ENCODE measurements around the gene CNR2. TPM values are rescaled to one million over a fixed set of nuclear protein-coding genes. Genes with fewer than 3 reads are reported as not detected.

The CNR2 gene
- total RNA-seq, 1 donor from 2014 or later = not detected

DNA sequence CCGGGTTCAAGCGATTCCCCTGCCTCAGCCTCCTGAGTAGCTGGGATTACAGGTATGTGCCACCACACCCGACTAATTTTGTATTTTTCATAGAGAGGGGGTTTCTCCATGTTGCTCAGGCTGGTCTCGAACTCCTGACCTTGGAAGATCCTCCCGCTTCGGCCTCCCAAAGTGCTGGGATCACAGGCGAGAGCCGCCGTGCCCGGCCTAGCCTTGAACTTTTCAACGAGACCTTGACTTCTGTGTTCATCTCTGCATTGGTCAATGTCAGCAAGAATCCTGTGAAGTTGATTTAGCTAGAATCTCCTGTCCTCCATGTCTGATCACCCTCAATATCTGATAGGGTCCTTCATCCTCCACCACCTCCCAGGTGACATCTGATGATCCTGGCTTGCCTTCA, 11.4 kb upstream of the CNR2 start:
- Mint-ChIP-seq H3K36me3 (ENCODE audit: low read depth, unreplicated experiment) (no peaks in the 10 kb centered on the region), H3K27me3 (ENCODE audit: unreplicated experiment) (no peaks in the 10 kb centered on the region), H3K9me3 (ENCODE audit: unreplicated experiment) (no peaks in the 10 kb centered on the region), H3K4me1 (ENCODE audit: unreplicated experiment) (peaks cover 3% of the 10 kb centered on the region), H3K27ac (ENCODE audit: unreplicated experiment) (no peak overlapping the region), H3K4me3 (ENCODE audit: unreplicated experiment) (no peak overlapping the region)
- DNase-seq (ENCODE audit: low spot score) = no peak
- TF ChIP-seq, protein P1, sequence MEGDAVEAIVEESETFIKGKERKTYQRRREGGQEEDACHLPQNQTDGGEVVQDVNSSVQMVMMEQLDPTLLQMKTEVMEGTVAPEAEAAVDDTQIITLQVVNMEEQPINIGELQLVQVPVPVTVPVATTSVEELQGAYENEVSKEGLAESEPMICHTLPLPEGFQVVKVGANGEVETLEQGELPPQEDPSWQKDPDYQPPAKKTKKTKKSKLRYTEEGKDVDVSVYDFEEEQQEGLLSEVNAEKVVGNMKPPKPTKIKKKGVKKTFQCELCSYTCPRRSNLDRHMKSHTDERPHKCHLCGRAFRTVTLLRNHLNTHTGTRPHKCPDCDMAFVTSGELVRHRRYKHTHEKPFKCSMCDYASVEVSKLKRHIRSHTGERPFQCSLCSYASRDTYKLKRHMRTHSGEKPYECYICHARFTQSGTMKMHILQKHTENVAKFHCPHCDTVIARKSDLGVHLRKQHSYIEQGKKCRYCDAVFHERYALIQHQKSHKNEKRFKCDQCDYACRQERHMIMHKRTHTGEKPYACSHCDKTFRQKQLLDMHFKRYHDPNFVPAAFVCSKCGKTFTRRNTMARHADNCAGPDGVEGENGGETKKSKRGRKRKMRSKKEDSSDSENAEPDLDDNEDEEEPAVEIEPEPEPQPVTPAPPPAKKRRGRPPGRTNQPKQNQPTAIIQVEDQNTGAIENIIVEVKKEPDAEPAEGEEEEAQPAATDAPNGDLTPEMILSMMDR (IDR thresholded peaks at IDR 0.05; ENCODE audit: unreplicated experiment) = no peak

DNA sequence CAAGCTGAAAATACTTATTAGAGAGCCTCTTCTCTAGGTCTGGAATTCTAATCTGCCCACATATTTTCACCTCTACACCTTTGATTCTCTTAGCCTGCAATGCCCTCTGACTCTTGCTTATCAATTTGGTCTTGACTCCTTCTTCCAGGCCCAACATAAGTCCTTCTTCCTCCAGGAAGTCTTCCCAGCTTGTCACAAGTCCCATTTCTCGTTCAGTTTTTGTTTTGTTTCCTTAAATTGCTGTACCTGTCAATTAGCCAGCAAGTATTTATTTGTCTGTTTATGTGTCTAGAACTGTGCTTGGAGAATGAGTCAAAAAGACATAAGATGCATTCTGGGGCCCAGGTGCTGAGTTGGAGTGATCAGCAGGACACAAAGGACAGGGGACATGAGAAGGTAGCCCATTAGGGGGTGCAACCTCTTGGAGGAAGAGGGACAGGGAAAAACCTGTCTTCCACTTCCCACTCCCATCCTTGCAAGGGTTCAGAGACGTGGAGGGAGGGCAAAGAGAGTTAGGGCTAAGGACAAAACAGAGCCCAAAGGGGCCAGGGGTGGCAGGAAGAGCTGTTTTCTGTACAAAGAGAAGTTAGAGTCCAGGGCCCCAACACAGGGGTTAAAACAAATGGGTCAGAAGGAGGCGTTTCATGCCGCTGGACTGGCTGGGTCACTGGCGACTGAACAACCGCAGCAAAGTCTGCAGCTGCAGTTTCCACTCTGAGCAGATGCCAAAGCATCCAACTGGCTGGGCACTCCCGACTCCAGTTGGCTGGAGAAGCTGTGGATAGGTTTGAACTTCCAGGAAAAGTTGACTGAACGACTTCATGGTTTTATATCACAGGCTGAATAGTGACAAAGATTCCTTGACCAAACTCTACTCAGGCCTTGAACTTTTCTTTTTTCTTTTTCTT, 10.7 kb upstream of the CNR2 start:
- Mint-ChIP-seq H3K27me3 (ENCODE audit: unreplicated experiment) (no peaks in the 10 kb centered on the region), H3K4me1 (ENCODE audit: unreplicated experiment) (peaks cover under 1% of the 10 kb centered on the region), H3K9me3 (ENCODE audit: unreplicated experiment) (no peaks in the 10 kb centered on the region), H3K36me3 (ENCODE audit: low read depth, unreplicated experiment) (no peaks in the 10 kb centered on the region), H3K4me3 (ENCODE audit: unreplicated experiment) (no peak overlapping the region), H3K27ac (ENCODE audit: unreplicated experiment) (no peak overlapping the region)
- DNase-seq (ENCODE audit: low spot score) = no peak
- TF ChIP-seq, protein P1 (IDR thresholded peaks at IDR 0.05; ENCODE audit: unreplicated experiment) = no peak

DNA sequence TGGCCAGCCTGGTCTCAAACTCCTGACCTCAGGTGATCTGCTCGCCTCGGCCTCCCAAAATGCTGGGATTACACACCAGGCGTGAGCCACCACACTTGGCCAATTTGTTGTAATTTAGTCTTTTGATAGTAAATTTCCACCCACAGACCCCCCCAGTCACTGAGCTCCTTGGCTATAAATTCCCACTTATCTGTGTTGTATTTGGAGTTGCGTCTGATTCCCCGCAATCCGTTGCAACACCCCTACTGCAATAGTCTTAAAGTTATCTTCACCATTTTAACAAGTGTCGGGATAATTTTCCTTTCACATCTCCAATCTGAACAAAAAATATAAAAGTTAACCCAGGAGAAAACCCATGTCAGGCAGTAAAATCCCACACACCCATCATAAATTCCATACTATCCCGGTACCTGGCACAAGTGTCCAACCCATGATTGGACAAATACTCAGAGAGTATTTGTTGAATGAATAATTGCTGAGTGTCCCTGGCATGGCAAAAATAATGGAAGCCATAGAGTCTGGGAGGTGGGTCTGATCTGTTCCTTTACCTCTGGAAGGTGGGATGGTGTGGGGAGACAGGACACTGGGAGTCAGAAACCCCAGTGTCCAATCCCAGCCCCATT, 9.3 kb upstream of the CNR2 start:
- Mint-ChIP-seq H3K27me3 (ENCODE audit: unreplicated experiment) (no peaks in the 10 kb centered on the region), H3K9me3 (ENCODE audit: unreplicated experiment) (no peaks in the 10 kb centered on the region), H3K4me3 (ENCODE audit: unreplicated experiment) (no peak overlapping the region), H3K27ac (ENCODE audit: unreplicated experiment) (no peak overlapping the region), H3K36me3 (ENCODE audit: low read depth, unreplicated experiment) (no peaks in the 10 kb centered on the region), H3K4me1 (ENCODE audit: unreplicated experiment) (no peaks in the 10 kb centered on the region)
- TF ChIP-seq, protein P1 (IDR thresholded peaks at IDR 0.05; ENCODE audit: unreplicated experiment) = no peak
- no peak for DNase-seq (ENCODE audit: low spot score)

DNA sequence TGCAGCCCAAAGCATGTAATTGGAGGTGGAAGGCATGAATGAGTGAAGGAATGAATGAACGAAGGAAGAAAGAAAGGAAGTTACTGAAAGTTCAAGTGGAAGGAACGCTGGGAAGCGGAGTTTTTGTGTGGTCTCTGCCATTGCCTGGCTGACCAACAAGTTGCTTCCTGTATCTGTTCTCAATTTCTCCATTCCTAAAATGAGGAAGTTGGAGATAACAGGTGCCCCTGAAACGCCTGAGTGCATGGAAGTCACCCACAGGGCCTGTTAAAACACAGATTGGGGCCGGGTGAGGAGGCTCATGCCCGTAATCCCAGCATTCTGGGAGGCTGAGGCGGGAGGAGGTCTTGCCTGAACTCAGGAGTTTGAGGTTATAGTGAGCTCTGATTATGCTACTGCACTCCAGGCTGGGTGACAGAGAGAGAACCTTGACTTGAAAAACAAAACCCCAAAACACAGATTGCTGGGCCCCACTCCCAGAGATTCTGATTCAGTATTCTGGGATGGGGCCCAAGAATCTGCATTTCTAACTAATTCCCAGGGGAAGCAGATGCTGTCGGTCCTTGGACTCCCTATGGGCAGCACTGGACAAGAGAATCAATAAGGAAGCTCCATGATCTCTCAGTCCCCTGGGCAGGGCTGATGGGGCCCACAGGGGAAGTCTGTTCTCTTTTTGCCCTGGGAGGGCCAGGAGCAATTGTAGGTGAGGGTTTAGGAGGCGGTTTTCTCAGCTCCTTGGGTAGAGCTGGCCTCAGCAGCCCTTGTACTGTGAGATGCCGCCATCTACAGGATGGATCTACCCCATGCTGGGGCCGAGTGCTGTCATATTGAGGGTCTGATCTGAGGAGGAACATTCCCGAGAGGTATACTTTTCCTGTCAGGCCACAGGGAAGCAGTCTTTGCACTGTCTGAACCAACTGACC, 3.3 kb upstream of the CNR2 start:
- Mint-ChIP-seq H3K4me3 (ENCODE audit: unreplicated experiment) (no peak overlapping the region), H3K9me3 (ENCODE audit: unreplicated experiment) (no peaks in the 10 kb centered on the region), H3K27me3 (ENCODE audit: unreplicated experiment) (no peaks in the 10 kb centered on the region), H3K27ac (ENCODE audit: unreplicated experiment) (no peak overlapping the region), H3K4me1 (ENCODE audit: unreplicated experiment) (peaks cover 9% of the 10 kb centered on the region), H3K36me3 (ENCODE audit: low read depth, unreplicated experiment) (no peaks in the 10 kb centered on the region)
- DNase-seq (ENCODE audit: low spot score) = peak; percentile 76
- TF ChIP-seq, protein P1 (IDR thresholded peaks at IDR 0.05; ENCODE audit: unreplicated experiment) = no peak
